C1 segment of cervical spinal cord (tissue), 14 donors: ENCODE results near the gene RAB1A.

ENCODE experiments used
- DNase-seq, 14 donors: peaks; one replicate each; lab custom pipeline; 2025; lab: John Stamatoyannopoulos, UW

The RAB1A gene

GRCh38 chr2:65061910-65062339, 68.0 kb downstream of the RAB1A start:
- DNase-seq: no peak

GRCh38 chr2:65061146-65061909, 68.6 kb downstream of the RAB1A start:
- DNase-seq: no peak

GRCh38 chr2:65059071-65059470, 70.8 kb downstream of the RAB1A start:
- no peak for DNase-seq

GRCh38 chr2:65057391-65058052, 72.4 kb downstream of the RAB1A start:
- no peak for DNase-seq

GRCh38 chr2:65057054-65057375, 72.9 kb downstream of the RAB1A start:
- no peak for DNase-seq

GRCh38 chr2:65056215-65057053, 73.5 kb downstream of the RAB1A start, which contains the start of gene CEP68:
Gene CEP68 (plus strand): TSS chr2:65056416. CDS start chr2:65069445, 13,029 bp downstream.
- peak; percentile 64 to 96 (median 93) for DNase-seq

- peak in 3 of 14 donors; percentile 19 to 81 (median 68) for DNase-seq
These were observed 74.3 kb downstream of the RAB1A start for GRCh38 chr2:65055422-65056214.

GRCh38 chr2:65054749-65055421, 75.0 kb downstream of the RAB1A start:
- no peak for DNase-seq

GRCh38 chr2:65053199-65053598, 76.7 kb downstream of the RAB1A start:
- peak in 2 of 14 donors; percentile 27 to 40 for DNase-seq

GRCh38 chr2:65050931-65051330, 79.0 kb downstream of the RAB1A start:
- no peak for DNase-seq

GRCh38 chr2:65049010-65049639, 80.8 kb downstream of the RAB1A start:
- no peak for DNase-seq

- DNase-seq: no peak
These were observed 83.1 kb downstream of the RAB1A start for GRCh38 chr2:65046633-65047407.

GRCh38 chr2:65045651-65046050, 84.3 kb downstream of the RAB1A start:
- DNase-seq: no peak

- no peak for DNase-seq
These were observed 85.7 kb downstream of the RAB1A start for GRCh38 chr2:65044097-65044735.

GRCh38 chr2:65043001-65043400, 86.9 kb downstream of the RAB1A start:
- no peak for DNase-seq

- DNase-seq: peak in 13 of 14 donors; percentile 14 to 74 (median 60)
These were observed 89.3 kb downstream of the RAB1A start for GRCh38 chr2:65040400-65041261.

GRCh38 chr2:65039640-65040039, 90.3 kb downstream of the RAB1A start:
- DNase-seq: peak in 1 of 14 donors; percentile 15

GRCh38 chr2:65037178-65037577, 92.7 kb downstream of the RAB1A start:
- DNase-seq: no peak
